Erythroblast (primary cell): ENCODE data around the gene MRPL9.

Source experiments
- DNase-seq, 2 experiments: peaks; one replicate each; lab custom pipeline; 2025; lab: John Stamatoyannopoulos, UW
- GATA1 ChIP-seq: IDR thresholded peaks from 2 replicates; pipeline ENCODE4 v1.6.1; 2011; ENCODE audit warnings: low read depth, mild to moderate bottlenecking, control low read depth, low read length, moderate library complexity
- POLR2A ChIP-seq: IDR thresholded peaks from 2 replicates; pipeline ENCODE4 v1.6.1; 2011; ENCODE audit warnings: mild to moderate bottlenecking, low read length

MRPL9 gene

GRCh38 chr1:151716771-151717631 lies 46.3 kb downstream of the MRPL9 start, which contains the start of gene CELF3:
CELF3 (minus strand) TSS chr1:151716803; CDS start chr1:151716020, 783 bp downstream.
- DNase-seq: peak; percentile 95 to 97
- TF ChIP-seq GATA1: no peak
- no peak for TF ChIP-seq POLR2A

GRCh38 chr1:151716405-151716762 lies 46.9 kb downstream of the MRPL9 start:
- TF ChIP-seq GATA1: no peak
- no peak for TF ChIP-seq POLR2A
- DNase-seq: no peak

GRCh38 chr1:151715726-151716404 lies 47.4 kb downstream of the MRPL9 start:
- TF ChIP-seq GATA1 (no peak), POLR2A (no peak)
- peak; percentile 83 to 84 for DNase-seq

- peak; percentile 93 to 98 for DNase-seq
- TF ChIP-seq POLR2A (no peak), GATA1 (peak; percentile 30)
Observed at GRCh38 chr1:151714820-151715725, 48.2 kb downstream of the MRPL9 start.

- TF ChIP-seq POLR2A (no peak), GATA1 (no peak)
- DNase-seq: no peak
Observed at GRCh38 chr1:151713874-151714273, 49.4 kb downstream of the MRPL9 start.

GRCh38 chr1:151713044-151713443 lies 50.3 kb downstream of the MRPL9 start:
- no peak for TF ChIP-seq GATA1
- no peak for TF ChIP-seq POLR2A
- no peak for DNase-seq

GRCh38 chr1:151711951-151712350 lies 51.3 kb downstream of the MRPL9 start:
- no peak for TF ChIP-seq GATA1
- DNase-seq: no peak

GRCh38 chr1:151711044-151711800 lies 52.1 kb downstream of the MRPL9 start:
- TF ChIP-seq GATA1: no peak
- TF ChIP-seq POLR2A: no peak
- DNase-seq: no peak

- peak; percentile 54 to 64 for DNase-seq
Observed at GRCh38 chr1:151710187-151710840, 53.0 kb downstream of the MRPL9 start.

More at GRCh38 chr1:151710187-151710840, 53.0 kb downstream of the MRPL9 start:
- no peak for TF ChIP-seq POLR2A
- TF ChIP-seq GATA1: no peak
